ENCODE measurements around the gene GPI. TPM values are rescaled to one million over a fixed set of nuclear protein-coding genes. Genes with fewer than 3 reads are reported as not detected.

Gene GPI
- polyA plus RNA-seq, 1 donor (not counting 4 experiments of a cell fraction or from before 2014, with no cell fraction given): 123 TPM

- Histone ChIP-seq H3K9me1 (ENCODE audit: control insufficient read depth, extremely low read depth, insufficient read depth, low read length) (no peaks in the 10 kb centered on the region), H3K27ac (ENCODE audit: control insufficient read depth, insufficient read depth, low read length) (no peak overlapping the region), H3K4me3 (ENCODE audit: control insufficient read depth in 2 of 3, extremely low read depth in 1 of 3, insufficient read depth in 2 of 3, low read depth in 1 of 3, low read length in 3 of 3) (no peak overlapping the region), H3K4me1 (ENCODE audit: control insufficient read depth, extremely low read depth, insufficient read depth, low read length) (no peaks in the 10 kb centered on the region), H3K9me3 (ENCODE audit: control insufficient read depth, low read depth, low read length) (no peaks in the 10 kb centered on the region), H3K36me3 (ENCODE audit: control insufficient read depth in 2 of 2, extremely low read depth in 1 of 2, insufficient read depth in 2 of 2, low read length in 2 of 2) (peaks cover 19 to 40% of the 10 kb centered on the region in 2 experiments), H4K20me1 (ENCODE audit: control insufficient read depth, extremely low read depth, insufficient read depth, low read length) (peaks cover 5% of the 10 kb centered on the region), H3K4me2 (ENCODE audit: control insufficient read depth, extremely low read depth, insufficient read depth, low read depth, low read length) (no peak overlapping the region), H3K79me2 (ENCODE audit: control insufficient read depth, insufficient read depth, low read length) (peaks cover 23% of the 10 kb centered on the region), H3K27me3 (ENCODE audit: control insufficient read depth, extremely low read depth, insufficient read depth, low read length) (no peaks in the 10 kb centered on the region), H2AFZ (ENCODE audit: control insufficient read depth, low read length) (no peak overlapping the region), H3K9ac (ENCODE audit: control insufficient read depth, extremely low read depth, insufficient read depth, low read length) (no peak overlapping the region)
- FAIRE-seq (no peak), DNase-seq (ENCODE audit: low read depth, low spot score) (no peak)
- TF ChIP-seq EZH2 (IDR thresholded peaks at IDR 0.05; ENCODE audit: low read length): no peak
- no peak for TF ChIP-seq CTCF (optimal IDR thresholded peaks at IDR 0.05 in 1 of 3, IDR thresholded peaks at IDR 0.05 in 1 of 3, conservative IDR thresholded peaks at IDR 0.05 in 1 of 3; ENCODE audit: extremely low read depth in 1 of 3, insufficient read depth in 2 of 3, low read length in 3 of 3)
- dilution Hi-C loops (cut with MboI; ENCODE audit: extremely low pct_ligation_motif_present, low sequenced_read_pairs): no loop called here
These were observed 8.7 kb downstream of the GPI start for GRCh38 chr19:34373601-34374288.

GRCh38 chr19:34375598-34375997 is 10.6 kb downstream of the GPI start:
- no peak overlapping the region for H3K4me2 ChIP-seq (ENCODE audit: control insufficient read depth, extremely low read depth, insufficient read depth, low read depth, low read length)
- H3K4me1 ChIP-seq (ENCODE audit: control insufficient read depth, extremely low read depth, insufficient read depth, low read length): no peaks in the 10 kb centered on the region
- no peaks in the 10 kb centered on the region for H3K9me1 ChIP-seq (ENCODE audit: control insufficient read depth, extremely low read depth, insufficient read depth, low read length)
- H2AFZ ChIP-seq (ENCODE audit: control insufficient read depth, low read length): no peak overlapping the region
- DNase-seq (ENCODE audit: low read depth, low spot score) (no peak), FAIRE-seq (no peak)
- H4K20me1 ChIP-seq (ENCODE audit: control insufficient read depth, extremely low read depth, insufficient read depth, low read length): peaks cover 5% of the 10 kb centered on the region
- no peaks in the 10 kb centered on the region for H3K27me3 ChIP-seq (ENCODE audit: control insufficient read depth, extremely low read depth, insufficient read depth, low read length)
- H3K79me2 ChIP-seq (ENCODE audit: control insufficient read depth, insufficient read depth, low read length): peaks cover 20% of the 10 kb centered on the region
- no peak overlapping the region for H3K27ac ChIP-seq (ENCODE audit: control insufficient read depth, insufficient read depth, low read length)
- H3K9me3 ChIP-seq (ENCODE audit: control insufficient read depth, low read depth, low read length): no peaks in the 10 kb centered on the region
- no peak overlapping the region for H3K4me3 ChIP-seq (ENCODE audit: control insufficient read depth in 2 of 3, extremely low read depth in 1 of 3, insufficient read depth in 2 of 3, low read depth in 1 of 3, low read length in 3 of 3)
- H3K9ac ChIP-seq (ENCODE audit: control insufficient read depth, extremely low read depth, insufficient read depth, low read length): no peak overlapping the region
- H3K36me3 ChIP-seq (ENCODE audit: control insufficient read depth in 2 of 2, extremely low read depth in 1 of 2, insufficient read depth in 2 of 2, low read length in 2 of 2): peaks cover 27 to 45% of the 10 kb centered on the region in 2 experiments
- TF ChIP-seq CTCF (optimal IDR thresholded peaks at IDR 0.05 in 1 of 3, IDR thresholded peaks at IDR 0.05 in 1 of 3, conservative IDR thresholded peaks at IDR 0.05 in 1 of 3; ENCODE audit: extremely low read depth in 1 of 3, insufficient read depth in 2 of 3, low read length in 3 of 3) (no peak), EZH2 (IDR thresholded peaks at IDR 0.05; ENCODE audit: low read length) (no peak)
- dilution Hi-C loops (cut with MboI; ENCODE audit: extremely low pct_ligation_motif_present, low sequenced_read_pairs): no loop called here
